HG03457 (cell line): Measurements from ENCODE around the gene PDE4C.
A peak's percentile ranks its signal among the peaks of the same experiment; 100 is the strongest.
"Not testable (repeated sequence)": the region's sequence is repeated elsewhere in the genome, so short reads cannot be mapped to it uniquely, and the experiment has no call there.

Experiments used
- ATAC-seq: cut with Tn5 transposase; IDR thresholded peaks from one replicate; pipeline ENCODE4 v1.9.1; 2021; ENCODE audit warnings: moderate number of reproducible peaks; ENCODE audit not compliant: unreplicated experiment

The PDE4C gene

GRCh38 chr19:18223860-18224524 is 2.2 kb downstream of the PDE4C start:
- ATAC-seq, result no peak

GRCh38 chr19:18221815-18222725 is 4.2 kb downstream of the PDE4C start:
- no peak for ATAC-seq

- ATAC-seq, result no peak
Measured at GRCh38 chr19:18220632-18221275, 5.5 kb downstream of the PDE4C start.

GRCh38 chr19:18219911-18220631 is 6.2 kb downstream of the PDE4C start:
- ATAC-seq, result no peak

- no peak for ATAC-seq
Measured at GRCh38 chr19:18218600-18218999, 7.6 kb downstream of the PDE4C start.

- ATAC-seq, result no peak
Measured at GRCh38 chr19:18218159-18218558, 8.1 kb downstream of the PDE4C start.

- ATAC-seq, result no peak
Measured at GRCh38 chr19:18216789-18217188, 9.4 kb downstream of the PDE4C start.

- no peak for ATAC-seq
Measured at GRCh38 chr19:18214779-18215433, 11.3 kb downstream of the PDE4C start.

- no peak for ATAC-seq
Measured at GRCh38 chr19:18211683-18212082, 14.6 kb downstream of the PDE4C start.

GRCh38 chr19:18209912-18210311 is 16.3 kb downstream of the PDE4C start:
- ATAC-seq, result not testable (repeated sequence)

- no peak for ATAC-seq
Measured at GRCh38 chr19:18208098-18208951, 17.9 kb downstream of the PDE4C start.

- no peak for ATAC-seq
Measured at GRCh38 chr19:18206018-18206417, 20.2 kb downstream of the PDE4C start.

GRCh38 chr19:18205200-18205892 is 20.9 kb downstream of the PDE4C start:
- no peak for ATAC-seq

GRCh38 chr19:18204394-18205199 is 21.6 kb downstream of the PDE4C start:
- ATAC-seq, result no peak

GRCh38 chr19:18203863-18204393 is 22.3 kb downstream of the PDE4C start, which contains the start of gene RAB3A:
TSS of gene RAB3A (minus strand) at chr19:18204042. CDS start at chr19:18202740, 1,302 bp downstream.
- peak; percentile 84 for ATAC-seq

- ATAC-seq, result no peak
Measured at GRCh38 chr19:18203408-18203862, 22.8 kb downstream of the PDE4C start.

- no peak for ATAC-seq
Measured at GRCh38 chr19:18202778-18203407, 23.3 kb downstream of the PDE4C start.
